Right renal cortex interstitium (tissue), 3 donors: Measurements from ENCODE around the gene AXIN1. TPM values are rescaled to one million over a fixed set of nuclear protein-coding genes. Genes with fewer than 3 reads are reported as not detected.

Source experiments
- DNase-seq, 3 donors: peaks; one replicate each; pipeline ENCODE4 v3.0.0-alpha.2; 2013; ENCODE audit warnings: low read depth in 3 of 3, low spot score in 2 of 3
- polyA plus RNA-seq, 3 donors: library from polyadenylated mRNA; unstranded; fragments of 120-200 nt; gene quantifications; one replicate each; pipeline ENCODE4 v1.2.1, GENCODE V29; 2013; ENCODE audit not compliant: insufficient read length in 3 of 3

Gene AXIN1
- polyA plus RNA-seq, 3 donors, result 15.2 to 17.0 (median 15.5) TPM

- DNase-seq, result no peak
Measured at GRCh38 chr16:307691-308312, 44.7 kb downstream of the AXIN1 start.

GRCh38 chr16:306911-307370 lies 45.6 kb downstream of the AXIN1 start:
- DNase-seq, result no peak

- no peak for DNase-seq
Measured at GRCh38 chr16:305916-306626, 46.5 kb downstream of the AXIN1 start.

GRCh38 chr16:303760-304505 lies 48.6 kb downstream of the AXIN1 start:
- no peak for DNase-seq

DNA sequence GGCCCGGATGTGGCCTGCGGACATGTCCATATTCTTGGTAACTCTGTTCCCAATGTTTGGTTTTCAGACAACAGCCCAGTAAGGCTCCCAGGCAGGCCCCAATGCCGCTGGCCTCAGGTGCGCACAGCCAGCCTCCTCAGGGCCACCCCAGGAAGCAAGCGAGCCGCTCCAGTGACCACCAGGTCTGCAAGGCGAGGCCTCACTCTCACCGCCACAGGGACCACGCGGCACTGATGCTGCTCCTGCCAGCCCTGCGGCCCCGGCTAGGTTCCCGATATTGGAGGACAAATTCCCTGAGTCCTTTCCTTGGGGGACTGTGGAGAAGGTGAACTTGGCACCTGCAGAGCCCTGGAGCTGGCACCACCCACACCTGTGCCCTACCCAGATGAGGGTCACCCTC lies 50.6 kb downstream of the AXIN1 start:
- DNase-seq, result no peak

DNA sequence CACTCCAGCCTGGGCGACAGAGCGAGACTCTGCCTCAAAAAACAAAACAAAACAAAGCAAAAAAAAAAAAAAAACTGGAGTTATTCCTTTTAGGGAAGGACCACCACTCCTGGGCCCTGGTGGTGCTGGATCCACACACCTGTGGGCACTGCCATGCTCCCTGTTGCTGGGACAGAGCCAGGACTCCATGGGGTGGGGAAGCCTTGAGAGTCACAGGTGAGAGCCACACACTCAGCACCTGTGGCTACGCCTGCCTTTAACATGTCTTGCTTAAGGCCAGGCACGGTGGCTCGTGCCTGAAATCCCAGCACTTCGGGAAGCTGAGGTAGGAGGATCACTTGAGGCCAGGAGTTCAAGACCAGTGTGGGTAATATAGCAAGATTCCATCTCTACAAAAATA lies 51.3 kb downstream of the AXIN1 start:
- DNase-seq, result no peak

DNA sequence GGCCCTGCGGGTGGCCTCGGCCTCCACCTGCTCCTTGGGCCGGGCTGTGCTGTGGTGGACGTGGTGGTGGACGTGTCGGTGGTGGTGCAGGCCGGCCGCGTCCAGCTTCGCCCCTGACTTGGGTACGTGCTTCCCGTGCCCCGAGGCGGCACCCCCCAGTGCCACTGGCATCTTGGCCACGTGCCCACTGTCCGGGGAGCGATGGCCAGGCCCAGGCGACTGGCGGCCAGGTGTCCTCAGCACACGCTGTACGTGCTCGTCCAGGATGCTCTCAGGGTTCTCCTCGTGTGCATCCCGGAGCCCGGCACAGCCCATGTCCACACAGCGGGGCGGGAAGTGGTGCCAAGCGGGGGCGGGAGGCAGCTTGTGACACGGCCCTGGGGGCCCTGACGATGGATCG lies 54.7 kb downstream of the AXIN1 start:
- no peak for DNase-seq

DNA sequence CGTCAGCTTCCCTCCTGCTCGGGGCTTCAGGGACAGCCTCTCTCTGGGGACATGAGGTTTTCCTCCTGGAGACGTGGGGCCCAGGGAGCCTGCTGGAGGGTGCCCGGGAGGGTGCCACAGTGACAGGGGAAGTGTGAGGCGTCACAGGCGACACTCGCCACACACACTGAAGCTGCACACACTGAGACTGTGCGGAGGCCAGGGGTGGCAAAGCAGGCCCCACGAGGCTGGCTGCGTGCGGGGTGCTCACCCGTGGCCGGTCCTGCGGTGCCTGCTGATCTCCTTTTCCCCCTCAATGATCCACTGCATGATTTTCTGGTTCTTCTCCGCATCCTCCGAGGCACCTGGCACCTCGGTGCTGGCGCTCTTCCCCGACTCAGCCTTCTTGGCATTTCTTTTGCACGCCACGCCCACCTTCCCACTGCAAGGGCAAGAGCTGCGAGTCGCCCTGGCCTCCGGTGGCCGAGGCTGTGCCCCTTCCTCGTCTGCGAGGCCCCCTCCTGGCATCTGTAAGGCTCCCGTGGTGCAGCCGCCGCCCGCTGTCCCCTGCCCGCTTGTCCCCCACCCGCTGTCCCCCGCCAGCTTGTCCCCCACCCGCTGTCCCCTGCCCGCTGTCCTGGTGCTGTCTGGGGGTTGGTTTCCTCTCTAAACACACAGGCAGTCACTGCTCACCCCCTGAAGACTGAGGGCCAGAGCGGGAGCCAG lies 55.6 kb downstream of the AXIN1 start:
- DNase-seq, result no peak

GRCh38 chr16:296276-296675 lies 56.2 kb downstream of the AXIN1 start:
- DNase-seq, result no peak

GRCh38 chr16:293043-293775 lies 59.3 kb downstream of the AXIN1 start:
- no peak for DNase-seq

GRCh38 chr16:291539-291938 lies 61.0 kb downstream of the AXIN1 start:
- DNase-seq, result no peak

DNA sequence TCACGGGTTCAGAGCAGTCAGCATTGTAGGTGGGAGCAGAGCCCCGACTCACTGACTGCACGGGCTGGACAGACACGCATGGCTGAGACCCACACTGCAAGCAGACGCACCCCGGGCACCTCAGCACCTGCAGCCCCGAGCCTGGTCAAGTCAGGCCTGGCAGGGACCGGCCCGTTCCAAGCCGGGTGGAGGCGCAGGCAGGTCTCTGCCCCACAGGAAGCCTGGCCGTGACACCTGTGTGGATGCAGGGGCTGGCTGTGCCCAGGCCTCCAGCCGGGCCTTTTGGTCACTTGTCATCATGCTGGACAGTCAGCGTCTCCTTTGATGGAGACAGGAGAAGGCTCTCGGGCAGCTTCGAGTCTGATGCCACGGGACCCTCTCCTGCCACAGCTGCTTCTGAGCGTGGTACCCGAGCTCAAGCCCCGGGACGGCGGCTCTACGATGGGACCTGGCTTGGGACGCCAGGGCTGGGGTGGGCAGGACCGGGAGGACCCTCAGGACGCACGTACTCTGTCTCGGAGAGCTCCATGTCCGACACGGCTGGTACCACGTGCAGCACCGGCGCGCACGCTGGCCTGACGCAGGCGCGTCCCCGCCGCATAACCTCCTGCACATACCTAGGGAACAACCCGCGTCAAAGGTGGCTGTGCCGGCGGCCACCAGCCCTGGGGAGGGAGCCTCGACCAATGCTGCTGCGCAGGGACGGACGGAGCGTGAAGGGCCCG lies 61.7 kb downstream of the AXIN1 start:
- DNase-seq, result no peak

GRCh38 chr16:290015-290680 lies 62.4 kb downstream of the AXIN1 start:
- DNase-seq, result no peak

DNA sequence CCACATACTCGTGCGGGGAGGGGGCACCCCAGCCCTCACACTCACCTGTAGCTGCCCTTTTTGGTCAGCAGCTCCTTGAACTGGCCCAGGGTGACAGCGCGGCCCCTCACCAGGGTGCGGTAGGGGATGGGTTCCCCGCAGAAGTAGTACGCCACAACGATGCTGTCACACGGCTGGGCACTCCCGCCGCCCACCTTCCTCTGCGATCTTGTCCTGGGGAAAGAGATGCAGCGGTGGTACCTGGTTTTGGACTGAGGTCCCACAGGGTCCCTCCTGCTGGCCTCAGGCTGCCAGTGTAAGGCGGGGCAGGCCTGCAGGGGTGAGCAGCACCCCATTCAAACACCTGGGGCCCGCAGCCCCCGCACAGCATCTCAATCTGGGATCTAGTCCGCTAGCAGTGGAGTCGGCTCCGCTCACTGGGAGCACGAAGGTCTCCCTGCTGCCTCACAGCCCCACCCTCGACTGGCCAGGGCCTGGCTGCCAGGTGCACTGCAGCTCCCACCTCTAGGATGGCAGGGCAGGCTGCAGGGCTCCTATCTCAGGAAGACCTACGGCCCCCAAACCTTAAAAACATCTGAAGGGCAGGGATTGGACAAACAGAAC lies 63.0 kb downstream of the AXIN1 start:
- no peak for DNase-seq

DNA sequence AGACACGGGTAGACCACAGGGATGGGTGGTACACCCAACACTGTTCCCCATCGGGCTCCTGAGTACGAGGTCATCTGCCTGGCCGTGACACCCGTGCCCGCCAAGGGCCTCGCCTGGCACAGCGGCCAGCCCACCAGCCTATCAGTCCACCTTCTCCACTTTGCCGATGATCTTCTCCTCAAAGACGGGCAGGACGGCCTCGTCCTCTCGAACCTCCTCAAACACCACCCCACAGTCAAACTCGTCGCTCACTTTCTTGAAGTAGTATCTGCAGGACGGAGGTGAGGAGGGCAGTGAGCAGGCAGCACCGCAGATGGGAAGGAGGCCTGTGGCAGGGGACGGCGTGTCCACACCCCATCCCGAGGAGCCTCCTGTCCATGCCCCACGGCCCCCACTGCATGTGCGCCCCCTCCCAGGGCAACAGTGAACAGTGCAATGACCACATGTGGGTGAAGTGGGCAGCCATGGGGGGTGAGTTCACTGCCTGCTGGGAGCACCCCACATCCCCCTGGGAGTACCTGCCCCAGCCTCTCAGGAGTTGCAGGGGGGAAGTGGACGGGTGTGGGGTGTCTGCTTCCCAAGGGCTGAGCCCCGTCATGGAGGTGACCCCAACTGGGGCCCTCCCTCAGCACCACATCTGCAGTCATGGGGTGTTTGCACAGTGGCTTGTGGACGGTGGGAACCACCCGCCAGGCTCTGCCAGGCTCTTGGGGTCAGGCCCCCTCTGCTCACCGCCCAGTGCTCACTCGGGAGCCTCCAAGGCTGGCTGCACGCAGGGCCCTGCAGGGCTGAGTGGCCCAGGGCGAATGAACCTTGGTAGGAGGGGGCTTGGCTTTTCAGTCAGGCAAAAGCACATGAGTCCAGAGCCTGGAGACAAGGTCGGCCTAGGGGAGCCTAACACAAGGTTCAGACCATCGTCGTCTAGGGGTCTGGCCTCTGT lies 64.3 kb downstream of the AXIN1 start:
- DNase-seq, result no peak

- DNase-seq, result no peak
Measured at GRCh38 chr16:287298-287811, 65.2 kb downstream of the AXIN1 start.

DNA sequence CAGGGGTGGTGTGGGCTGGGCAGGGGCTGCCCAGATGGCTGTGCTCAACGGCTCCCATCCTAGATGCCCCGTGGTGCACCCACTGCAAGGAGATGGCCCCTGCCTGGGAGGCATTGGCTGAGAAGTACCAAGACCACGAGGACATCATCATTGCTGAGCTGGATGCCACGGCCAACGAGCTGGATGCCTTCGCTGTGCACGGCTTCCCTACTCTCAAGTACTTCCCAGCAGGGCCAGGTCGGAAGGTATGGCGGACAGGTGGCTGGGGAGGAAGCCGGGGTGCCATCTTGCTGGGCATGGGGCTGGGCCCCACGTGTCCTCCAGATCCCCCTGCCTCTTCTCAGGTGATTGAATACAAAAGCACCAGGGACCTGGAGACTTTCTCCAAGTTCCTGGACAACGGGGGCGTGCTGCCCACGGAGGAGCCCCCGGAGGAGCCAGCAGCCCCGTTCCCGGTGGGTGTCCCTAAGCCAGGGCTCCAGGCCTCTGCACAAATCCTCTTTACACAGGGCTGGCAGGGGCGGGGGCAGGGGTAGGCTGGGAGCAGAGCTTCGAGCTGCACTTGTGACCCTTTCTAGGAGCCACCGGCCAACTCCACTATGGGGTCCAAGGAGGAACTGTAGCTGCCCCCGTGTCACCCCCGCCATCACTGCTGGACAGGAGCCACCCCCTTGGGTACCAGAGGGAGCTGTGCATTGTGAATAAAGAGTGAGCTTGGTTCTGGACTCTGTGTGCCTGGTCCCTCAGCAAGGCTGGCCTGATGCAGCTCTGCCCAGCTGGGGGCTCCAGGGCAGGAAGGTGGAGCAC lies 65.8 kb downstream of the AXIN1 start:
- no peak for DNase-seq
